ENCODE results near the gene FAM167B.

The FAM167B gene

DNA sequence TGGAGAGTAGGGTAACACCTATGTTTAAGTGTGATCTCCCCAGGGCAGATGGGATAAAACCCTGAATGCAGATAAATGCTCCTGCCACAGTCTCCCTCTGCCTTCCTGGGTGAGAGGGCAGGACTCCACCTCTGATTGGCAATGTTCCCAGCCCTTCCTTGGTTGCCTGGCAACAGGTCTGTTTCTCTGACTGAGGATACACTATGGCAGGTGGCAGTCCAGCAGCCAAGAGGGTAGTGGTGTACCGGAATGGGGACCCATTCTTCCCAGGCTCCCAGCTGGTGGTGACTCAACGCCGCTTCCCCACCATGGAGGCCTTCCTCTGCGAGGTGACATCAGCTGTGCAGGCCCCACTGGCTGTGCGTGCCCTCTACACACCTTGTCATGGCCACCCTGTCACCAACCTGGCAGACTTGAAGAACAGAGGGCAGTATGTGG, 38.1 kb upstream of the FAM167B start, which contains the start of gene DCDC2B:
Gene DCDC2B, plus strand, starts transcription at position 199 of the 438 bp plus-strand sequence. Its CDS starts 5 bp downstream, at position 204.
- Histone ChIP-seq H3K27me3 (ENCODE audit: control insufficient read depth, insufficient read depth, low read length) (peaks cover 15% of the 10 kb centered on the region), H3K4me1 (ENCODE audit: control insufficient read depth, low read depth, low read length) (peaks cover 5% of the 10 kb centered on the region), H3K9ac (ENCODE audit: low read length) (no peak within 1 kb of the TSS), H3K27ac (ENCODE audit: low read length) (no peak within 1 kb of the TSS), H3K4me3 (ENCODE audit: low read length) (no peak within 1 kb of the TSS), H3K36me3 (ENCODE audit: control insufficient read depth, low read depth, low read length) (no peaks in the 10 kb centered on the region), H3K9me3 (ENCODE audit: control insufficient read depth, low read depth, low read length) (no peaks in the 10 kb centered on the region)

DNA sequence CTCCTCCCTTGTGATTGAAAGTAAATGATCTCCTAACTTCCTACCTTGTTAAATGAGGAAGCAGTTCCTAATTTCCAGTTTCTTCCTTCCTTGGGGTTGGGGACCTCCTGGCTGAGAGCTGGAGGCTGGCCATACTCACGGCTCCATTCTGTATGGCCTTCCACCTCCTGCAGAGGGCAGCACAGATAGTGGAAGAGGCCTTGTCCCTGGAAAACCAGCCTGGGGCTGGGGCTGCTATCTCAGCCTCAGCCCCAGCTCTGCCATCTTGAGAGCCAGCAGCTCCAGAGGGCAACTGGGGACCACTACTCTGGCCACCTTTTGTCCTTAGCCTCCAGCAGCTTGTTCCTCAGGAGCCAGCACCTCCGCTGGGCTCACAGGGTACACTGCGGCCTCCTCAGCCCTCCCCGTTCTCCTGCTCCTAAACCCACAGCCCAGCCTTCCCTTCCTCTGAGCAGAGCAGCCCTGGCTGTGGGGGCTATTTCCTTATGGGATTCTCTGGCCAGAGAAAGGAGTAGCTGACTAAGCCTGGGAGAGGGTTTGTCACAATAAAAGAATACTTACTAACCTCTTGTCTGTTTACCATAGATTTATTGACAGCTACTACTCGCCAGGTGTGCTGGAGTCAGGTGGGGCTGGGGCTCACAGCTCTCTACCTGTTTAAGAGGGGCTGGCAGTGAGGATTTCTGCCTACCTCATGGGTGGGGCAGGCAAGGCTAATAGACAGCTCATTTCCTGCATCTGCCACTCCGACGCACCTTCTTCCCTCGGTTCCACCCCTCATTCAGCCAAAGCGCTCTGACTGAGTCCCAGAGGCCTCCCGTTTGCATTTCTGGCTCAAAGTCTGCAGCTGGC, 31.2 kb upstream of the FAM167B start:
- no peaks in the 10 kb centered on the region for H3K4me1 ChIP-seq (ENCODE audit: control insufficient read depth, low read depth, low read length)
- no peak overlapping the region for H3K27ac ChIP-seq (ENCODE audit: low read length)
- peaks cover 5% of the 10 kb centered on the region for H3K36me3 ChIP-seq (ENCODE audit: control insufficient read depth, low read depth, low read length)

DNA sequence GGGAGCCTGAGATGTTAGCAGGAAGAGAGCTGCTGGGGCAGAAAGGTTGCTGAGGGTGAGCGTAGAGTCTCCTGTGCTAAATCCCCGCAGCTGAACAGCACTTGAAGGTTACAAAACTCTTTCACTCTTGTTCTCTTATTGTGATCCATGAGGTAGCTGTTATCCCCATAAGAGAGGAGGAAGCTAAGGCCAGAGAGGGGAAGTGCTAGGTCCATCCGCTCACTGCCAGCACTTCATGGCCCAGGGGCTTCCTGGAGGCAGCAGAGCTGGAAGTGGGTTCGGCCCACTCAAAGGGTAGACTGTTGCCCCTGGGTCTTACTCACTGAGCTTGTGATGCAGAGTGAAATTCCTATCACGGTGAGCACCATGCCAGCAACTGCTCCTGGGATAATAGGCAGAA, 30.5 kb upstream of the FAM167B start:
- H3K9me3 ChIP-seq (ENCODE audit: control insufficient read depth, low read depth, low read length): no peaks in the 10 kb centered on the region
- H3K27ac ChIP-seq (ENCODE audit: low read length): no peak overlapping the region

More for the DNA sequence above, 31.2 kb upstream of the FAM167B start:
- Histone ChIP-seq H3K27me3 (ENCODE audit: control insufficient read depth, insufficient read depth, low read length) (no peaks in the 10 kb centered on the region), H3K9ac (ENCODE audit: low read length) (no peak overlapping the region), H3K4me3 (ENCODE audit: low read length) (no peak overlapping the region), H3K9me3 (ENCODE audit: control insufficient read depth, low read depth, low read length) (no peaks in the 10 kb centered on the region)

DNA sequence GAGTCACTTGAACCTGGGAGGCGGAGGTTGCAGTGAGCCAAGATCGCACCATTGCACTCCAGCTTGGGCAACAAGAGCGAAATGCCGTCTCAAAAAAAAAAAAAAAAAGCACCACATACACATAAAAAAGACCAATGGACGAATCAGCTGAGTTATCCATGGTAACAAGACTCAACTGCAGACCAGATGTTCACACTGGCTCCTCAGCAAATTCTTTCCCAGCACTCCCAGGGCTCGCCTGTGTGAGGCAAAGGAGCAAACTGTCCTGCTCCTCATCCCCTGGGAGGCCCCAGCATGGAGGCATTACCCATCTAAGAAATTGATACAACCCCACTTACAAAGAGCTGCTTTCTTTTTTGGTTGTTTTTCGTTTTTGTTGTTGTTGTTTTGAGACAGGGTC, 28.0 kb upstream of the FAM167B start:
- Histone ChIP-seq H3K4me1 (ENCODE audit: control insufficient read depth, low read depth, low read length) (no peaks in the 10 kb centered on the region), H3K27ac (ENCODE audit: low read length) (no peak overlapping the region), H3K9me3 (ENCODE audit: control insufficient read depth, low read depth, low read length) (no peaks in the 10 kb centered on the region), H3K9ac (ENCODE audit: low read length) (no peak overlapping the region), H3K27me3 (ENCODE audit: control insufficient read depth, insufficient read depth, low read length) (no peaks in the 10 kb centered on the region), H3K4me3 (ENCODE audit: low read length) (no peak overlapping the region), H3K36me3 (ENCODE audit: control insufficient read depth, low read depth, low read length) (peaks cover 7% of the 10 kb centered on the region)

More for the DNA sequence above, 30.5 kb upstream of the FAM167B start:
- H3K36me3 ChIP-seq (ENCODE audit: control insufficient read depth, low read depth, low read length): peaks cover 5% of the 10 kb centered on the region
- no peak overlapping the region for H3K4me3 ChIP-seq (ENCODE audit: low read length)
- H3K27me3 ChIP-seq (ENCODE audit: control insufficient read depth, insufficient read depth, low read length): no peaks in the 10 kb centered on the region
- H3K9ac ChIP-seq (ENCODE audit: low read length): no peak overlapping the region
- no peaks in the 10 kb centered on the region for H3K4me1 ChIP-seq (ENCODE audit: control insufficient read depth, low read depth, low read length)

DNA sequence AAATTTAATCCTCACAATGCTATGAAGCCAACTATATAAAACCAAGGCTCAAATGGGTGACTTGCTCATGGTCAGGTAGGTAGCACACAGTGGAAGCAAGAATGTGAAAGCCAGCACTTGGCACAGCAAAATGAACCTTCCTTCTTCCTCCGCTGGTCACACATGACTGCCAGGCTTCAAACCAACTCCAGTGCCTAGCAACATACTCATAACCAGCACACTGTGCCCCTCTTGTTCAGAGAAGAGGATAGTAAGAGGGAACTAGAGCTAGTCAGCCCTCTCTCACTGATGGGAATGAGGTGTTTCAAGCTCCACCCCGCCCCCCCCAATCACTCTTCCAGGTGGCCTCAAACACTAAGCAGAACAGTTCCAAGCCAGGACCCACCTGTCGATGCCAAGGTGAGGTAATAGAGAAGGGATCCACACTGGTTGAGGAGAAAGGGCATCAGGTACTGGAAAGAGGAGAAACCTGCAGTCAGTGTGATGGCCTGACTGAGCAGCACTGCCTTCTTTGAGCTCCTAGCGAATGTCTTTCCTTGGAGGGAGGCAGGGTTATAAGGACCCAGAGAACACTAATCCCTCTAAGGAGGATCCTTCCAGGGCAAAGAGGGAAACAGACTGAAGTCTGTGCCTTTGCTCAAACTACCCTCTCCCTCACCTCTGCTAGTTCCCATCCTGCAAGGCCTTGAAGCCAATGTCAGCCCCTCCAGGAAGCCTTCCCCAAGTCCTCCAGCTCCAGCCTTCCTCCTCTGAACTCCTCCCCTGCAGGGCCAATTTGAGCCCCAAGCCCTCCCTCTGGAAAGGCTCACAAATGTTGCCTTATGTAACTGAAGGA, 26.1 kb upstream of the FAM167B start:
- no peaks in the 10 kb centered on the region for H3K27me3 ChIP-seq (ENCODE audit: control insufficient read depth, insufficient read depth, low read length)
- H3K4me3 ChIP-seq (ENCODE audit: low read length): peak overlapping the region; percentile 88
- no peak overlapping the region for H3K27ac ChIP-seq (ENCODE audit: low read length)
- H3K36me3 ChIP-seq (ENCODE audit: control insufficient read depth, low read depth, low read length): peaks cover 12% of the 10 kb centered on the region
- H3K9ac ChIP-seq (ENCODE audit: low read length): peak overlapping the region; percentile 86
- no peaks in the 10 kb centered on the region for H3K9me3 ChIP-seq (ENCODE audit: control insufficient read depth, low read depth, low read length)
- H3K4me1 ChIP-seq (ENCODE audit: control insufficient read depth, low read depth, low read length): no peaks in the 10 kb centered on the region

DNA sequence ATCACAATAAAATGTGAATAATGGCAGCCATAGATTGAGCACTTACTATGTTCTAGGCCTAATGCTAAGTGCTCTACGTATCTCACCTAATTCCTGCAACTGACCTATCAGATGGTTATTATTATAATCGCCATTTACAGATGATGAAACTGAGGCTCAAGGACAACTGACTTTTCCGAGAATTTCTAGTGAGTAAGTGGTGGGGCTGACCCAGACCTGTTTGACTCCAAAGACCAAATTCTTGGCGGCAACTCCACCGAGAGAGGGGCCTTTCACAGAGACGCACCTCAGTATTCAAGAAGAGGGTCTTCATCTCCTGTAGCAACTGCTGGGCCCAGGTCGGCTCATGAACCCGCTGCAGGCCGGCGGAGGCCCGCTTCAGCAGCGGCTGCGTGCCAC, 25.4 kb upstream of the FAM167B start:
- Histone ChIP-seq H3K4me3 (ENCODE audit: low read length) (peak overlapping the region; percentile 88), H3K9ac (ENCODE audit: low read length) (peak overlapping the region; percentile 86), H3K27me3 (ENCODE audit: control insufficient read depth, insufficient read depth, low read length) (no peaks in the 10 kb centered on the region), H3K9me3 (ENCODE audit: control insufficient read depth, low read depth, low read length) (no peaks in the 10 kb centered on the region), H3K36me3 (ENCODE audit: control insufficient read depth, low read depth, low read length) (peaks cover 16% of the 10 kb centered on the region), H3K27ac (ENCODE audit: low read length) (no peak overlapping the region), H3K4me1 (ENCODE audit: control insufficient read depth, low read depth, low read length) (no peaks in the 10 kb centered on the region)

DNA sequence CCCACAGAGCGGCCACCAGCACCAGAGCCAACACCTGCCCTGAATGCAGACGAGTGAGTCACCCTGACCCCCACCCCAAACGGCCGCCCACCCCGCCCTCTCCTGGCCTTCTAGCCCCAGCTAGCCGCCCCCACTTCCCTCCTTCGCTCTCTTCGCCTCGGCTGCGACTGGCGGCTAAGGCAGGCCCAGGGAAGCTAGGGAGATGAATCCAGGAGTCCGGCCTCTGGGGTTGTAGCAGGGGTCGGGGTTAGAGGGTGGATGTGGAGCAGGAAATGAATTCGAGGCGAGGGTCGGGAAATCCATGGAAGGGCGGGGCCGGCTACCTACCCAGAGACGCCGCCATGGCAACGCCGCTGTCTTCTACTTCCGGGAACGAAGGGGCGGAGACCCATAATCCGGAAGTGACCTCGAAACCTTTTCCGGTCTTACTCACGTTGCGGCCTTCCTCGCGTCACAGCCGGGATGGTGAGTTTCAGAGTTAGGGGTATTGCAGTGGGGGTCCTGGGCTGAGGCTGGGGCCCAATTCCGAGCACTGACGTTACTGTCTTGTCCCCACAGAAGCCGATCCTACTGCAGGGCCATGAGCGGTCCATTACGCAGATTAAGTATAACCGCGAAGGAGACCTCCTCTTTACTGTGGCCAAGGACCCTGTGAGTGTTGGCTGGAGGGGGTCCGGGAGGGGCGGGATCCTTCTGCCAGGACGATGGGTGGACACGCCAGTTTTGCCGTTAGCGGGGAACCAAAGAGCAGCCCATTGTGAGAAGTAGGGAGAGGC, 24.9 kb upstream of the FAM167B start, which contains the start of the genes EIF3I and TMEM234:
Gene EIF3I, plus strand, starts transcription at position 428 of the 776 bp plus-strand sequence. Its CDS starts 35 bp downstream, at position 463.
Gene TMEM234, minus strand, starts transcription at position 374 of the 776 bp plus-strand sequence. Its CDS starts 31 bp downstream, at position 343.
- Histone ChIP-seq H3K4me3 (ENCODE audit: low read length) (peak within 1 kb of the TSS; percentile 88), H3K27ac (ENCODE audit: low read length) (peak within 1 kb of the TSS; percentile 61), H3K27me3 (ENCODE audit: control insufficient read depth, insufficient read depth, low read length) (no peaks in the 10 kb centered on the region), H3K9ac (ENCODE audit: low read length) (peak within 1 kb of the TSS; percentile 86), H3K4me1 (ENCODE audit: control insufficient read depth, low read depth, low read length) (no peaks in the 10 kb centered on the region), H3K36me3 (ENCODE audit: control insufficient read depth, low read depth, low read length) (peaks cover 16% of the 10 kb centered on the region), H3K9me3 (ENCODE audit: control insufficient read depth, low read depth, low read length) (no peaks in the 10 kb centered on the region)

DNA sequence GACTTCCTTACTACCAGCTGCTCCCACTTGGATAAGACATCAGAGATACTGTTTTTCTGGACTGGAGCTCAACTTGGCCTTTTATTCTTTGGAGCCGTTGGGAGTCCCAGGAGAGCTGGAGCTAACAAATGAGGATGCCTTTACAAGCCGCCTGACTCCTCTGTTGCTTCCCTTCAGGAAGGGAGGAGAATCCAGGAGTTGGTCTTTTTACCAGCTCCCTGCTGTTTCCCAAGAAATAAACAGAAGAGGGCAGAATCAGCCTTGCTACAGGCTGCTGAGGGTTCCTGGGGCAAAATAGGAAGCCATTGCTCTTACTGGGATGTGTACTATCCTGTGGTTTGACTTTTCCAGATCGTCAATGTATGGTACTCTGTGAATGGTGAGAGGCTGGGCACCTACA, 23.3 kb upstream of the FAM167B start:
- no peaks in the 10 kb centered on the region for H3K4me1 ChIP-seq (ENCODE audit: control insufficient read depth, low read depth, low read length)
- H3K27me3 ChIP-seq (ENCODE audit: control insufficient read depth, insufficient read depth, low read length): no peaks in the 10 kb centered on the region
- H3K36me3 ChIP-seq (ENCODE audit: control insufficient read depth, low read depth, low read length): peaks cover 31% of the 10 kb centered on the region
- H3K9me3 ChIP-seq (ENCODE audit: control insufficient read depth, low read depth, low read length): no peaks in the 10 kb centered on the region
- H3K4me3 ChIP-seq (ENCODE audit: low read length): no peak overlapping the region
- no peak overlapping the region for H3K27ac ChIP-seq (ENCODE audit: low read length)
- H3K9ac ChIP-seq (ENCODE audit: low read length): no peak overlapping the region

DNA sequence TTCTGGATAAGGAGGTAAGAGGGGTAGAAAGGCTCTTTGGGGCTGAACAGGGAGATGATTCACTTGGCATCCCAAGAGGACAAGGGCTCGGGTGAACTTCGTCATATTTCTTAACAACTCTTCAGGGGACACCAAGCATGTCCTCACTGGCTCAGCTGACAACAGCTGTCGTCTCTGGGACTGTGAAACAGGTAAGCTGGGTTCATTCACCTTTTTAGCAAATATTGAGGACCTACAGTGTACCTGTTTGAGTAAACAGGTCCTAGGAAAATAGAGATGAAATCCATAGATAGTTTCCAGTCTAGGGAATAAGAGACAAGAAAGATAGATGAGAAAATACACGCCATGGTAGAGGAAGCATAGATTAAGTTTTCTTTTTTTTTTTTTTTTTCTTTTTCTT, 22.7 kb upstream of the FAM167B start:
- Histone ChIP-seq H3K27ac (ENCODE audit: low read length) (no peak overlapping the region), H3K36me3 (ENCODE audit: control insufficient read depth, low read depth, low read length) (peaks cover 37% of the 10 kb centered on the region), H3K9ac (ENCODE audit: low read length) (no peak overlapping the region), H3K27me3 (ENCODE audit: control insufficient read depth, insufficient read depth, low read length) (no peaks in the 10 kb centered on the region), H3K9me3 (ENCODE audit: control insufficient read depth, low read depth, low read length) (no peaks in the 10 kb centered on the region), H3K4me3 (ENCODE audit: low read length) (no peak overlapping the region), H3K4me1 (ENCODE audit: control insufficient read depth, low read depth, low read length) (no peaks in the 10 kb centered on the region)

DNA sequence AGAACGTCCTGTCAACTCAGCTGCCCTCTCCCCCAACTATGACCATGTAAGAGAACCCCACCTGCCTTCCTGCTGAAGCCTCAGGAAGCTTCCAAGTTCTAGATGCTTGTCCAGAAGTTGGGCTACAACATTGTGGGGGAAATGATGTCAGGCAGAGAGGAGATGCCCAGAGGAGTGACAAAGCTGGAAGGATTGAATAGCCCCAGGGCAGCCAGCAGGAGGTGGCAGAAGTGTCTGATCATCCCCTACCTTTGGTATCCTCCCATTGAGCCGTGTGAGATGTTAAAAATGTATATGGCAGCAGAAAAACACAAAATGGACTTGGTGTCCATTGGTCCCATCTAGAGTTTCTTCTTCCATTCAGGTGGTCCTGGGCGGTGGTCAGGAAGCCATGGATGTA, 18.3 kb upstream of the FAM167B start:
- no peak overlapping the region for H3K9ac ChIP-seq (ENCODE audit: low read length)
- no peak overlapping the region for H3K27ac ChIP-seq (ENCODE audit: low read length)
- no peaks in the 10 kb centered on the region for H3K27me3 ChIP-seq (ENCODE audit: control insufficient read depth, insufficient read depth, low read length)
- peaks cover 57% of the 10 kb centered on the region for H3K36me3 ChIP-seq (ENCODE audit: control insufficient read depth, low read depth, low read length)
- no peaks in the 10 kb centered on the region for H3K9me3 ChIP-seq (ENCODE audit: control insufficient read depth, low read depth, low read length)
- H3K4me3 ChIP-seq (ENCODE audit: low read length): no peak overlapping the region
- H3K4me1 ChIP-seq (ENCODE audit: control insufficient read depth, low read depth, low read length): no peaks in the 10 kb centered on the region

Data from iPS-18a (cell line).